Testis (tissue), 2 donors: Measurements from ENCODE around the gene LRRC7.

Source experiments
- POLR2A ChIP-seq: fragments of 450-650 bp; IDR thresholded peaks from one replicate; pipeline ENCODE4 v1.6.1; 2017; ENCODE audit warnings: antibody characterized with exemption, mild to moderate bottlenecking, moderate library complexity
- TF ChIP-seq, protein P1 (sequence below), 3 experiments: fragments of 450-650 bp in 2 of 3; fragments of 200-600 bp in 1 of 3; sonication (generic) in 1 of 3; IDR thresholded peaks; one replicate each; pipeline ENCODE4 v1.5.1; 2016 to 2019; ENCODE audit warnings: antibody characterized with exemption in 3 of 3, mild to moderate bottlenecking in 2 of 3, moderate library complexity in 1 of 3

DNA sequence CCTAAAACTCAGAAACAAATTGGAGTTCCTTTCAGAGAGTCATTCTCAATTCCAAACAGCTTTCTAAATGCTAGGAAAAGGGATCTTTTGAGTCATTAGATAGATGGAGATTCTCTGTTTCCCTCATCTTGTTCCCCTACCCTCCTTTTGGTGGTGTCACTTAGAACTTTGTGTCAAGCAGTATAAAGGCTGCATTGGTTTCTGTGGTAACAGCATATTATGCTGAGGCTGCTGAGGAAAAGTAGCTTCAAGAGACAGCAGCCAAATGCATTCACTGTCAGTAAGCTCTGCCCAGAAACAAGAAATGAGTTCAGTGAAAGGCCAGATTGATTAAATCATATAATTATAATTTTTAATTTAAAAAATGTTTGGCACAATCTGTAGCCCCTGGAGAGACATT is 493.5 kb downstream of the LRRC7 start:
- TF ChIP-seq, protein P1, sequence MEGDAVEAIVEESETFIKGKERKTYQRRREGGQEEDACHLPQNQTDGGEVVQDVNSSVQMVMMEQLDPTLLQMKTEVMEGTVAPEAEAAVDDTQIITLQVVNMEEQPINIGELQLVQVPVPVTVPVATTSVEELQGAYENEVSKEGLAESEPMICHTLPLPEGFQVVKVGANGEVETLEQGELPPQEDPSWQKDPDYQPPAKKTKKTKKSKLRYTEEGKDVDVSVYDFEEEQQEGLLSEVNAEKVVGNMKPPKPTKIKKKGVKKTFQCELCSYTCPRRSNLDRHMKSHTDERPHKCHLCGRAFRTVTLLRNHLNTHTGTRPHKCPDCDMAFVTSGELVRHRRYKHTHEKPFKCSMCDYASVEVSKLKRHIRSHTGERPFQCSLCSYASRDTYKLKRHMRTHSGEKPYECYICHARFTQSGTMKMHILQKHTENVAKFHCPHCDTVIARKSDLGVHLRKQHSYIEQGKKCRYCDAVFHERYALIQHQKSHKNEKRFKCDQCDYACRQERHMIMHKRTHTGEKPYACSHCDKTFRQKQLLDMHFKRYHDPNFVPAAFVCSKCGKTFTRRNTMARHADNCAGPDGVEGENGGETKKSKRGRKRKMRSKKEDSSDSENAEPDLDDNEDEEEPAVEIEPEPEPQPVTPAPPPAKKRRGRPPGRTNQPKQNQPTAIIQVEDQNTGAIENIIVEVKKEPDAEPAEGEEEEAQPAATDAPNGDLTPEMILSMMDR (IDR thresholded peaks at IDR 0.05) = no peak
- TF ChIP-seq POLR2A = no peak
